GM08714 (cell line): Measurements from ENCODE around the gene HMGB1.

Source experiments
- H3K4me3 ChIP-seq: fragments of 200-500 bp; sonication (Bioruptor generic); 2 replicates; pipeline ENCODE4 v1.5.1; 2014; ENCODE audit warnings: mild to moderate bottlenecking, low read length, inconsistent platforms
- ZNF274 ChIP-seq: IDR thresholded peaks from 2 replicates; pipeline ENCODE4 v1.6.1; 2012; ENCODE audit warnings: mild to moderate bottlenecking, low read depth, low read length

Gene HMGB1

DNA sequence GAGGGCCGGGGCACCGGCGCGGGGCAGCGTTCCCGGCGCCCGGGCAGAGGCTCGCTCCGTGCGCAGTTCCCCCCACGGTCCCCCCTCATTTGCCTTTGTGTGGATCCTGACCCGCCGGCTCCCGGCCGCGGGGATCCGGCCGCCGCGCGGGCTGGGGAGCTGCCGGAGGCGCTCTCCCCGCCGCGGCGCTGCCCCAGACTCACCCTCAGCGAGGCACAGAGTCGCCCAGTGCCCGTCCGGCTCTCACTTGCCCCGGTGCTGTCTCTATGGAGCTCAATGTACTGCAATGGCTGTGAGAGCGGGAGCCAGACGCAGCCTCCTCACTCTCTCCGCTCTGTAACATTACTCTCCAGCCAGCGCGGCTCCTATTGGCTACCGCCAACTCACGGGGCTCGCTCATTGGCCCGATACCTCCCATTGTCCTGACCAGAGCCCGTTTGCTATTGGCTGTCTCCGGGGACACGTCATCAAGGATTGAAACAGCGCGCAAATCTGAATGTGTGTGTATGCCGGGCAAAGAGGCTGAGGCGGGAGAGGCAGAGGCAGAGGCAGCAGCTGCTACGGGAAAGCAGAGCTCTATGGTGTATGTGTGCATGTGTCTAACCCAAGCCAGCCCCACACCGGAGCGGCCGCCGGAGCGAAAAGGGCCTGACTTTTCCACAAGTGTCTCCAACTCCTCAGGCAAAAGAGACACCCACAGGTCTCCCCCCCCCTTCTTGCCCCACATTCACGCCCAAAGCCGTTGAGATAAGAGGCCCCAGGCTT is at the start of gene HMGB1:
Gene HMGB1 (minus strand): TSS at position 344 of the 765 bp plus-strand sequence. CDS start 2,256 bp downstream, outside the sequence.
- peak within 1 kb of the TSS; percentile 93 for H3K4me3 ChIP-seq
- no peak for TF ChIP-seq ZNF274

- no peak overlapping the region for H3K4me3 ChIP-seq
- no peak for TF ChIP-seq ZNF274
Observed at GRCh38 chr13:30510811-30511371, 45.2 kb upstream of the HMGB1 start.

- no peak overlapping the region for H3K4me3 ChIP-seq
- TF ChIP-seq ZNF274: no peak
Observed at GRCh38 chr13:30510091-30510490, 44.4 kb upstream of the HMGB1 start.

DNA sequence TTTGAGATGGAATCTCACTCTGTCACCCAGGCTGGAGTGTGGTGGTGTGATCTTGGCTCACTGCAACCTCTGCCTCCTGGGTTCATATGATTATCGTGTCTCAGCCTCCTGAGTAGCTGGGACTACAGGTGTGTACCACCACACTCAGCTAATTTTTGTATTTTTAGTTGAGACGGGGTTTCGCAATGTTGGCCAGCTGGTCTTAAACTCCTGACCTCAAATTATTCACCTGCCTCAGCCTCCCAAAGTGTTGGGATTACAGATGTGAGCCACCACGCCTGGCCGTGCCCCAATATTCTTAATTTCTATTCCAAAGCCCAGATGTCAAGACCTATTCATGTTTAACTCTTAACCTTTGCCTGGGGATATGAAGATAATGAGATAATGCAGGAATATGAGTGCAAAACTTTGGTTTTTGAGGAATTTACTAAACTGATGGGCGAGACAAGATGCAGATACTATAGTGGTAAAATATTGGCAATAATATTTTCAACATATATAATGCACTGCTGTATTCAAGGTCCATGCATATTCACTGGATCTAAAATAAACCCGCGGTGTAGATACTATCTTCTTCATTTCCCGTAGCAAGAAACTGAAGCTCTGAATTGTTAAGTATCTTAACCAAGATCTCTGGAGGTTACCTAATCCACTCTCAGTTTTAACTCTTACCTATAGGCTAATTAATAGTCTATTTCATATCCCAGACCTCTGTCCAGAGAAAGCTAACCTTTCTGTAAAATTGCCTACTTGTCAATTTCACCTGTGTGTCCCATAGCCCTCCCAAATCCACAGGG is 43.7 kb upstream of the HMGB1 start:
- no peak overlapping the region for H3K4me3 ChIP-seq
- no peak for TF ChIP-seq ZNF274

DNA sequence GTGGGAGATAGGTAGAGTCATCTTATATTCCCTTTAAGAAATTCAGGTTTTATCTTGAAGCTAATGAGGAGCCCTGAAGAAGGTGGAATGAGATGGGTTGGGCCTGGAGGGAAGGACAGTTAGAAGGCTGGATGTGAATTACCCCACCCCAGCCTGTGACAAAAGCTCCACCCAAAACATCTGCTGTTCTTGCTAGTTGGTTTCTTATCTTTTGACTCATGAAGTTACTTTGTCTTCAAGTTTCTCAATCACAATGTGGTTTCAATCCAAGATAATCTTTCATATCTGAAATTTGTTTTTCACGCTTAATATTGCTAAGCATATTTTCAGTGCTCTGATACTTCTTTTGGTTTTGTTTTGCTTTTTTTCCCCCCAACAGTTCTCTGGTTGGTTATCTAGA is 38.3 kb upstream of the HMGB1 start:
- TF ChIP-seq ZNF274: no peak
- no peak overlapping the region for H3K4me3 ChIP-seq

GRCh38 chr13:30502237-30502636 is 36.5 kb upstream of the HMGB1 start:
- no peak for TF ChIP-seq ZNF274
- no peak overlapping the region for H3K4me3 ChIP-seq

GRCh38 chr13:30499338-30499737 is 33.6 kb upstream of the HMGB1 start:
- H3K4me3 ChIP-seq: no peak overlapping the region
- TF ChIP-seq ZNF274: no peak

DNA sequence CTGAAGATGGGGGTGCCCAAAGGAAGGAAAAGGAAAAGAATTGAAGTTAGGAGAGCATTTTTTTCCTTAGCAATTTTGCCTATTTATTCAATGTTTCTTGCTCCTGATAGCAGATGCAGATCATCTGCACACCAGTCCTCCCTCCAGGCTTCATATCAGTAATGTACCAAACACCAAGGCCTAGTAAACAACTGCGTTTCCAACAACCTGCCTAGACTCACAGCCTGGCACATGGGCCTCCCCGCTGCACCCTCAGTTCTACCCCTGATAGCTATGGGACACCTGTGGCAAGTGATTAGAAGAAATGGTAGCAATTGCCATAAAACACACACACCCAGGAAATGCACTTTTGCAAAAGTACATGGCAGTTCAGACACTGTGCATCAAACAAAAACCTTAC is 30.4 kb upstream of the HMGB1 start:
- TF ChIP-seq ZNF274: no peak
- H3K4me3 ChIP-seq: no peak overlapping the region

DNA sequence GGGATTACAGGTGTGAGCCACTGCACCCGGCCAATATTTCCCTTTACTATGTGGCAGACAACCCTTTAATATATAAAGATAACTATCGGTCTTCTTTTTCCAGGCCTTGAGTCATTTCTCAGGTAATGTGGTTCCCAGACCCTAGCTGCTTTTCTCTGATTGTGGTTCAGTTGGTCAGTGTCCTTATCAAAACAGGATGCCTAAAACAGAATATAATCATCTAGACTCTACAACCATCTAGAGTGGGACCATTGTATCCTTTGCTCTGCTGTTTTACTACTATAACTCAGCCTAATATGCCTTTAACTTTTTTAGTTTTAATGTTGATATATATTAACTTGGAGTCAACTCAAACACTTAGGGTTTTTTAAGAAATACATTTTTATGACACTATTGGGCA is 30.0 kb upstream of the HMGB1 start:
- no peak for TF ChIP-seq ZNF274
- no peak overlapping the region for H3K4me3 ChIP-seq

- no peak overlapping the region for H3K4me3 ChIP-seq
- no peak for TF ChIP-seq ZNF274
Observed at GRCh38 chr13:30493658-30494381, 28.1 kb upstream of the HMGB1 start.

GRCh38 chr13:30487075-30487470 is 21.3 kb upstream of the HMGB1 start:
- TF ChIP-seq ZNF274: no peak
- no peak overlapping the region for H3K4me3 ChIP-seq

- no peak for TF ChIP-seq ZNF274
- H3K4me3 ChIP-seq: no peak overlapping the region
Observed at GRCh38 chr13:30486230-30487074, 20.7 kb upstream of the HMGB1 start.

GRCh38 chr13:30481241-30481760 is 15.6 kb upstream of the HMGB1 start:
- no peak for TF ChIP-seq ZNF274

More at GRCh38 chr13:30481241-30481760, 15.6 kb upstream of the HMGB1 start:
- no peak overlapping the region for H3K4me3 ChIP-seq
